Measurements from ENCODE around the gene RB1.

Gene RB1

DNA sequence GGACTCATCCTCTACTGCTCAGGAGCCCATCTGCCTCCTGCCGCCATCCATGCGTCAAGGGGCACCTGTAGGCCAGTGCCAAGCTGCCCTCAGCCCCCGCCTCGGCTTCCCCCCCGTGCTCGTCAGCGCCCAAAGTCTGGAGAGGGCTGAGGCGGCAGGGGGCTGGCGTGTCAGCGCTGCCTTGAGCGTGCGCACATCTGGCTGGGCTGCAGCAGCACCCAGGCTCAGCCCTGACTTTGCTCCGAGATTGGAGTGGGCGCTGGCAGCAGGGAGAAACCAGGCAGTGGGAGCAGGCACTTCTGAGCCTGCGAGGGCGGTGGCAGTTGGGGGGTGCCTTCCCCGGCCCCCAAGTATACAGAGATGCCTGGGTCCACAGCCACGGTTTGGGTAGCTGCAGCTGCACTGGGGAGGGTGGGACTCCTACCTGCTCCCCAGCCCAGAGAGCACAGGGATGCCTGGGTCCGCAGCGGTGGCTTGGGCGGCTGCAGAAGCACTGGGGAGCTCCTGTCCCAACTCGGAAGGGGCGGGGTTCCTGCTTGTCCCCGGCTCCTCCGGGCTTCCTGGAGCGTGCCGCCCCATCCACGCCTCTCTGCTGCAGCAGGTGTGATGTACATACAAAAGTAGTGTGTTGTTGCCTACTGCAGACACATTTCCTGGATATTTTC, 154.2 kb downstream of the RB1 start:
- FAIRE-seq: no peak

DNA sequence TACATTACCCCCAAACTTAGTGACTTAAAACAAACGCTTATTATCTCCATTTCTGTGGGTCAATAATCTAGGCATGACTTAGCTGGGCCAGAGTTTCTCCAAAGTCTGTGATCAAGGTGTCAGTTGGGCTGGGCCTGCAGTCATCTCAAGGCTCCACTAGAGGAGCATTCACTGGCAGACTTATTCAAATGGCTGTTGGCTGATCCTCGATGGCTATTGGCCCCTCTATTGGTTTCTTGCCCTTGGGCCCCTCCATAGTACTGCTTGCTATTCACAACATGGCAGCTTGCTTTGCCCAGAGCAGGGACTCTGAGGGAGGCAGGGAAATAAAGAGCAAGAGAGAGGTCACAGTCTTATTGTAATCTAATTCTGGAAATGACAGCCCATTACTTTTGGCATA, 171.7 kb downstream of the RB1 start:
- no peak for FAIRE-seq

DNA sequence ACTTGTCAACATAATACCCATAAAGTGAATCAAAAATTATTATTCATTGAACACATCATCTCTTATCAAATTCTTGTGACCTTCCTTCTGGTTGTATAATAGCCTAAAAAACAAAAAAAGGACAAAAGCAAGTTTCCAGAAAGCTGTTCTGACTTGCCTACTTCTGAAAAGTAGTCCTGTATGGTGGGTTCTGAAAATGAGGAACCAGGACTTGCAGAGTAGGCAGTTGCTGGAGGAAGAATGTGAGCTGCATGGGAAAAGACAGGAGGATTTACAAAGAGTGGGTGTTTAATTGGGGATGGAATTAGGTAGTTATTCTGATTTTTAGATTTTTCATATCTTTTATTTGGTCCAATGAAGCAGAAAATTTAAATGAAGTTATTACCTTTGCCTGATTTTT, 172.7 kb downstream of the RB1 start:
- FAIRE-seq: no peak

DNA sequence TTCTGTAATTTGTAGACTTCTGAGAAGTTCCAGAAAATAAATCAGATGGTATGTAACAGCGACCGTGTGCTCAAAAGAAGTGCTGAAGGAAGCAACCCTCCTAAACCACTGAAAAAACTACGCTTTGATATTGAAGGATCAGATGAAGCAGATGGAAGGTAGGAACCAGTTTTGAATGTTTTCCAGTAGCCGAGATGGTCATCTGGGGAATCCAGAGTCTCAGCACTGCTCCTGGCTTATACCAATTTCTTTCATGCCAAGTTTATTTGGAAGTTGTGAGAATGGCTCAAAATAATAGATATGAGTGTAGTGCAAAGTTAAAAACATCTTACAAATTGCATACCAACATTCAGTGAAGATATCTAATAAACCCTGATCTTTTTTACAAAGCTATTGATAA, 173.1 kb downstream of the RB1 start:
- no peak for FAIRE-seq

DNA sequence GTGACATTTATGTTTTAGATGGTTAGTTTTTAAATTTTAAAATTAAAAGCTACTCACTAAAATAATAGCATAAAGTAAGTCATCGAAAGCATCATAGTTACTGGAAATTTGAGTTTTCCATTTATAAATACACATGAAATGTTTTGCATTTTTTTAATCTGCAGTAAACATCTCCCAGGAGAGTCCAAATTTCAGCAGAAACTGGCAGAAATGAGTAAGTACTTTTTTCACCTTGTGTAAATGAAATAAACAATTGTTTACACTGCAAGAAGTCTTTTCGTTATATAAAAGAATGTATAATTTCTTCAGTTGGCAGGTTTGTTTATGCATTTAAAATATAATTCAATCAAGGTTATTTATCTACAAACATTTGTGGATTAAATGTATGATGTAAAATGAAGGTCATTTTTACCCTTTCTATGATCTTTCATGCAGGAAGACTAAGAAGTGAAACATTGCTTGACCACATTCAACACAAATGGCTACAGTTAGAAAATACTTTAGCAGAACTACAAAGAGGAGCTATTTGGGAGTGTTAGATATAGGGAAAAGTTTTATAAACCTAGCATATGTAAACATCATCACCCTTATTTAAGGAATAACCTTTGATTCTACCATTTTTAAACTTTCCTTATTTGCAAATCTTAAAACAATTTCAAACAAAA, 173.8 kb downstream of the RB1 start:
- FAIRE-seq: peak; percentile 56

DNA sequence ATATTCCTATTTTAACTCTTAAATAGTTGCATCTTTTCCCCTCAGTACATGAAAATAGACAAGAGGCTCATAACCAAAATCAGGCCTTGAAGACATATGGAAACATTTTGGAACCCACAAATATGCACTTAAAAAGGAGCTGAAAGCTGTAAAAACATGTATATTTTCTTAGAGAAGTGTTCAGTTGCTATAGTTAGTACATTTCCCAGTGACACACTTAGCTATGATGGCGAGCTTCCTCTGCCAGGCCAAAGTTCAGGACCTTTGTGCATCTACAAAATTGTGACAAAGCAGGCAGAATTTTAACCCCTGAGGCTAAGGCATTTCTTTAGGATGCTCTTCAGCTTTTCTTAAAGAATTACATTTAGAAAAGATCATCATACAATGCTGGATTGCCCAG, 174.8 kb downstream of the RB1 start:
- no peak for FAIRE-seq

DNA sequence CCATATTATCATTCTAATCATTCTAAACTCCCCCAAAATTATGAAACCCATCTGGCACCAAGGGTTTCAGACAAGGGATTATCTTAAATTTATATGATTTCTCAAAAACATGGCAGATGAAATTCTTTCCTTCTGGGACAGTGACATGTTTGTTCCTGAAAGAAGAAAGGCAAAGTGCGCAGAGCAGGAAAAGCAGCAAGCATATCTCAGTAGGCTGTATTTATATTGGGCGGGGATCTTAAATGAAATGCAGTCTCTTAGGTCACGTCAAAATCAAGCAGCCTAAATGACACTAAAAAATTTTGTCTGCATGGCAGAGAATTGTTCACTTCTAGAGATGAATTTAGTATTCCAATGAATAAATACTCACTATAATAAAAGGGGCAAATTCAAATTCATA, 180.0 kb downstream of the RB1 start:
- no peak for FAIRE-seq

DNA sequence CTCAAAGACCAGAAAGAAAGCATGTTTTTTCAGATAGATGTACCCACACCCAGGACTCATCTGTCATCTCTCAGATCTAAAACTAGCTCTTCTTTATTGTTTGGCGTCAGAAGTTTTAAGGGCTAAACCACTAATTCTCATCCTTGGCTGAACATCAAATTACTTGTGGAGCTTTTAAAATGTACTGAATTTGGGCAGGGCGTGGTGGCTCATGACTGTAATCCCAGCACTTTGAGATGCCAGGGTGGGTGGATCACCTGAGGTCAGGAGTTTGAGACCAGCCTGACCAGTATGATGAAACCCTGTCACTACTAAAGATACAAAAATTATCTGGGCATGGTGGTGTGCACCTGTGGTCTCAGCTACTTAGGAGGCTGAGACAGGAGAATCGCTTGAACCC, 181.9 kb downstream of the RB1 start:
- no peak for FAIRE-seq

DNA sequence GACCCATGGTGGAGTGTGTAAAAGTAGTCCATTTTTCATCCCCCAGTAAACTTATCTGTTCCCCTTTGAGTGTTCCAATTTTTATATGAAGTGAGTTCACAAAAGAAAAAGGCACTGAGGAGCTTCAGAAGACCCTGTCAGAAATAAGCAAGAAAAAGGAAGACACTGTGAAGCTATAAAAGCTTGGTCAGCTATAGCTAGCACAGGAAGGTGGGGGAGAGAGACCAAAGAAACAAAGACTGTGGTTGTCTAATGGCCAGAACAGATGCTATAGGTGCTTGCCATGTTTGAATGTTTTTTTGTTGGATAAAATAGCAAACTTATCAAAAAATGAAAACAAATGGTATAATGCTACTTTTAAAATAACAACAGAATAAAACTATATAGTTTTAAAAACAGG, 182.8 kb downstream of the RB1 start:
- FAIRE-seq: no peak

DNA sequence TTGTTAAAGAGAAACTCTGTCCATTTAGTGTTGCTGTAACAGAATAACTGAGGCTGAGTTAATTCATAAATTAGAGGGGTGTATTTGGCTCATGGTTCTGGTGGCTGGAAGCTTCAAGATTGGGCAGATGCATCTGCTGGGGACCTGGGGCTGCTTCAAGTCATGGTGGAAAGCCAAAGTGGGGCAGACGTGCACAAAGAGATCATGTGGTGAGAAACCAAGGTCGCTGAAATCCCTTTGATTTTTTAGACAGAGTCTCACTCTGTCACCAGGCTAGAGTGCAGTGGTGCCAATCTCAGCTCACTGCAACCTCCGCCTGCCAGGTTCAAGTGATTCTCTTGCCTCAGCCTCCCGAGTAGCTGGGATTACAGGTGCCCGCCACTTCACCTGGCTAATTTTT, 183.3 kb downstream of the RB1 start:
- FAIRE-seq: no peak

DNA sequence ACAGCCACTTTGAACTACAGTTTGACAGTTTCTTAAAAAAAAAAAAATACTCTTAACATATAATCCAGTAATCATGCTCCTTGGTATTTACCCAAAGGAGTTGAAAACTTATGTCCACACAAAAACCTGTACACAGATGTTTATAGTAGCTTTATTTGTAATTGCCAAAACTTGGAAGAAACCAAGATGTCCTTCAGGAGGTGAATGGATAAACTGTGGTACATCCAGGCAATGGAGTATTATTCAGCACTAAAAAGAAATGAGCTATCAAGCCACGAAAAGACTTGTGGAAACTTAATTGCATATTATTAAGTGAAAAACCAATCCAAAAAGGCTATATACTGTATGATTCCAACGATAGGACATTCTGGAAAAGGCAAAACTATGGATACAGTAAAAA, 184.4 kb downstream of the RB1 start:
- no peak for FAIRE-seq

DNA sequence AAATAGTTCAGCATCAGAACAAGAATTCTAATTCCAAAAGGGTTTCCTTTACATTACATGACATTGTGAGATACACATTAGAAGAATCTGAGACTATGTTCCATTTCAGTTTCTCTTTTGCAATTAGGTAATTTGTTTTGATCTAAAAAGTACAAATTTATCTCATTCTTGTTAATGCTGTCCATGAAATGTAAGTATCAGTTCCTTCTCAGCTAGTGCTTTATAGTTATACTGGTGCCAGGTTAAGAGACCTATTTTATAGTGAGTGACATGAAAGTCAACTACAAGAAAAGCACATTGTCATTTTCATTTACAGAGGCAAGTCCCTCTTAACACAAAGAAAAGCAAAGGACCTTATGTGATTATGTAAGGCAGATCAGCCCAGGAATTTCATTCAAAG, 185.4 kb downstream of the RB1 start:
- FAIRE-seq: no peak

DNA sequence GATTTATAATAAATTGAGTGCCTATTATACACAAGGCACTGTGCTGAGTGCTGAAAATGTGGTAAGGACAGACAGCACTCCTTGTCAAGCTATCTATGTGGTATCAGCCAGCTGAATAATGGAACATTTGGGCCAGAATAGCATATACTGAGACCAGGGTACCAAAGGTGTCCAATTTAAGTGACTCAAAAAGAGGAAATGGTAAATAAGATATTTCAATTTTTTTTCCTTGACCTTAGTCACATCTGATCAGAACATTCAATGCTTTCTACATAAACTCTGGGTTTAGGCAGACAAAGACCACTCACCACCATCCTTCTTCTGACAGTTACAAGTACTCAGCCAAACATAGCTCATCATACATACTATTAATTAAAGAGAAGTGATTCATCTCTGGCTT, 186.1 kb downstream of the RB1 start:
- FAIRE-seq: no peak

DNA sequence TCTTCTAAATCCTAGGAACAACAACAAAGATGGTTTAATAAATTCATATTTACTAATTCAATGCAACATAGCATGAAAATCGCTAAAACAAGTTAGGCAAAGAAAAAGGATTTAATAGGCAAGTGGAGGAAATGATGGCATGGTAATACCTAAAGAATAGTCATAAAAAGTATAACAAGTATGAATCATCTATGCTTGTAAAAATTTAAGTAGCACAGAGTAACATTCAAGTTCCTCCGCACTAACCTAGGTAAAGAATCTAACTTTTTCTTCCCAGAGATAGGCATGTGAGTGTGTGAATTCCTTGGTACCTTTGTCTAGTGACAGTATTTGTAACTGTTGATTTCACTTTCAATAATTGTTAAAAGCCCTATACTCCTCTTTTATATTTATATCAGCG, 186.7 kb downstream of the RB1 start:
- no peak for FAIRE-seq

DNA sequence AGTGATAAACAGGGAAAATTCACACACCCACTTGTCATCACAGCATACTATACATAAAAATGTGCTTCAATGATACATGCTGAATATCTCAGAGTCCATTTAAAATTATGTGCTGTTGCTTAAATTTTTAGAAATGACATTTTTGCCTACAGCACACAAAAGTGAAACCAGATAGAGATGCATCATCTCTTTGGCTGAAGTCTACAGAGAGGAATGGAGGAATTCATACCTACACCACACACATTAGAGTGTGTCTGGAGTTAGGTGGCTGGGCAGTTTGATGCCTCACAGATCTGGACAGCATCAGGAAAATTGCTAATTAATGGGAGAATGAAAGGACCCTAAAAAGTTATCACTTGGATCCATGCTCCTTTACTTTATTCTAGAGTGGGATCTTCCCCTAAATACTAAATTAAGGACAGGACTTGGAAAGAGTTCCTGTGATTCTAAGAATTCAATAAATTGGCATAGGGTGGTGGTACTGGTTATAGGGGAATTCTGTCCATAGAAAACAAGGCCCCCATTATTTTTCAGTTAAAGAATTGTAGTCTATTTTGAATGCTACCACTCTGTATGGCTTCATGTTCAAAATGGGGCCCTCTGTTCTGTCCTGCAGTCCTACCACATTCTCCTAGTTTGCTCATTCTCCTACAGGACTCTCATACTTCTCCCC, 188.0 kb downstream of the RB1 start:
- no peak for FAIRE-seq

DNA sequence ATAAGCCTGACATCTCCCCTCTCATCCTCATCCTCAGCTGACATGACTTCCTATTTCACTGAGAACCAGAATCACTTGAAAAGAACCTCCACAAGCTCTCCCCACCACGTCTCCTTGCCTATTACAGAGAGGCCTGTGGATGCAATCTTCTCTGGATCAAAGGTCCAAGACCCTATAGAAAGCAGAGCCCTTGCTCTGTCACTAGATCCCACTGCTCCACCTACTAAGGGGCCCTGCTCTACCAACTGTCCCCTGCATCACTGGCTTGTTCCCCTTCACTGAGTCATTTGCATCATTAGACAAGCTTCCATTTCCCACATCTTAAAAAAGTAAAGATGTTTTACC, 188.5 kb downstream of the RB1 start:
- FAIRE-seq: no peak

DNA sequence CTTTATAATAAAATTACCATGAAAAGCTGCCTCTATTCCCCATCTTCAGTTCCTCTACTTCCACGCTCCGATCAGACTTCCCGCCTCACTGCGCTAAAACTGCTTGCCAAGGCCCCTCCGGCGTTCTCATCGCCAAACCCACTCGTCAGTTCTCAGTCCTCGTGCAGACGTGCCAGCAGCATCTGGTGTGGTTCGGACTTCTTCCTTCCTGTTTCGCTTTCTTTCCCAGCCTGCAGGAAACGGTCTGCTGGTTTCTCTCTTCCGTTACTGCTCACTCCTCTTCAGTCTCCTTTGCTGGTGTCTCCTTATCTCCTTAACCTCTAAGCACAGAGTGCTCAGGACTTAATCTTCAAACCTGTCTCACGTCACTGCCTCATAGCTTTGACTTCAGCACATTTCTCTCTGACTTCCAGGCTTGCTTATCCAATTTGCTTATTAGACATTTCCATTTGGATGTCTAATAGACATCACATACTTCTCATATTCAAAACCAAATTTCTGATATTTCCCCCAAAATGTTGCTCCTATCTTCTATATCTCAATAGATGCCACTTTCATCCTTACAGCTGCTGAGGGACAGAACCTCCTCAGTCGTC, 189.0 kb downstream of the RB1 start:
- no peak for FAIRE-seq

DNA sequence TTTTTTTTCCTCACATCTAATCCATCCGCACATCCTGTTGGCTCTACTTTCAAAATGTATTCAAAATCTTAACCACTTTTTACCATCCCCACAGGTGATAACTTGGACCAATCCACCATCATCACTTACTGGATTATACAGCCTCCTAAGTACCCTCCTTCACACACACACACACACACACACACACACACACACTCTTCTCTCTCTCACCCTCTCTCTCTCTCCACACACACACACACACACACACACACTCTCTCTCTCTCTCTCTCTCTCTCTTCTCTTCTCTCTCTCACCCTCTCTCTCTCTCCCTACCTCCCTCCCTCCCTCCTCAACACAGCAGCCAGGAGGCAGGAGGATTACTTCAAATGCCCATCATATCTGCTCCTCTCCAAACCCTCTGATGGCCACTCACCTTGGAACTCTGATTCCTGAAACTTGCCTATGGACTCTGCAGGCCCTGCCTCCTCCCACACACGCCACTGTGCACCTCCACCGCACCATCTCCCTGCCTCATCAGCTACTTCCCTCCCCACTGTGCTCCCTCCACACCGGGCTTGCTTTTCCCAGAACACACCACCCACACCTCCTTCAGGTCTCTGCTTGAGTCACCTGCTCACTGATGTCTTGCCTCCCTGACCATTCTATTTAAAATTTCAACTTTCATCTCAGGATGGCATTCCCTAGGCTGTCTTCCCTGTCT, 189.7 kb downstream of the RB1 start:
- FAIRE-seq: no peak

DNA sequence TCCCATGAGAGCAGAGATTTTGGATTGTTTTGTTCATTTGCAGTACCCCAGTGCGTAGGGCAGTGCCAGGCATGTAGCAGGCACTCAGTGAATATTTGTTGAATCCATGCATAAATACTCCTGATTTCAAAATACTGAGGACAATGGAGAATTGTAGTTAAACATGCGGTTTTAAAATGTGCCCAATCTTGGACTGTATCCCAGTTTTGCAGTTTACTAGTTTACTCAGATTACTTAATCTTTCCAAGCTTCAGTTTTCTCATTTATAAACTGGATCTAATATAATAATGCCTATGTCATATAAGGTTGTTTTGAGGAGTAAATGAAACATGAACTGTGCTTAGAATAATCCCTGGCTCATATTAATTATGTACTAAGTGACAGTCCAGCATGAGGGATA, 190.3 kb downstream of the RB1 start:
- FAIRE-seq: no peak

DNA sequence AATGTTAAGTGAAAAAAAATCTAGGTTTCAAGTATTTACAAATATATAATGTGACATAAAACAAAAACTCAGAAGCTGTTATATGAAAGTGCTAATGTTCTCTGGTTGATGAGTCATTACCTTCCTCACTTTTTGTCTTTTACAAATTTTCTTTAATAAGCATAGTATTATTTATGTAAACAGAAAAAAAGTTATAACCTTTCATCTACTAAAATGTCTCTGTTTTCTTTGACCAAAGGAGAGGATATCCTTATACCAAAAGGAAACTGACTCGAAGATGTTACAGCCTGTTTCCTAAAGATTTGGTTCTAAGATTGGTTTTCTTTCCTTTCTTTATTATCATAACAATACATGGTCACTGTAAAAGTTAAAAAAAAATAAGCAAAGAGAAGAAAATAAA, 191.3 kb downstream of the RB1 start:
- no peak for FAIRE-seq

DNA sequence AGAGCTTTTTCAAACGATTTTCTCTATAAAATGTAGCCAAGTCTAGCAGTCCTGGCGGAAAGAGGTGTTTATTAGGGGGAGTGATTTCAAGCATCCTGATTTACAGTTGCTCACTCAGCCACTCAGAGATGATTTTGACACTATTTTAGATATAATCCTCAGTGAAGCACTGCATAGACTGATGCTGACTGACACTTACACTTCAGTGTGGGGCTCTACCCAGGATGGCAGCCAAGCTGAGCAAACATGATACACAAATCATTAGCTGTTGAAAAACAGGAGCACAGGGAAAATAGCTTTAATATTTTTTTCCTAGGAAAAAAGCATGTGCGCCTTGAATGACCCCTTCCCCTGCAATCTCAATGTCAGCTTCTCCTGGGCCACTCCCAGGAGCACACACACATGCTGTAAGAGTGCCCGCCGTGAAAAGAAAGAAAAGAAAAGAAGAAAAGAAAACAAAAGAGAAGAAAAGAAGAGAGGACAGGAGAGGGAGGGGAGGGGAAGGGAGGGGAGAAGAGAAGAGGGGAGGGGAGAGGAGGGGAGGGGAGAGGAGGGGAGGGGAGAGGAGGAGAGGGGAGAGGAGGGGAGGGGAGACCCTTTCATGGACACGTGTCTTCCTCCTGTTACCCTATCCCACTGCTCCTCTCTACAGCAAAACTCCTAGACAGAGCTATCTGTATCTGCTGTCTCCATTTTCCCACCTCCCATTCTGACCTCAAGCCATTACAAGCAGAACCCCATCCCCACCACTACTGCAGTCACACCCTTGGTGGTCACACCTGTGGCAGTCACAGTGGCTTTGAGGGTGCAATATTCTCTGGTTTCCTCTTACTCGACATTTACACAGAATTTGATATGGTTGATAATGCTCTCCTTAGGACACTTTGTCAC, 193.0 kb downstream of the RB1 start:
- FAIRE-seq: no peak

DNA sequence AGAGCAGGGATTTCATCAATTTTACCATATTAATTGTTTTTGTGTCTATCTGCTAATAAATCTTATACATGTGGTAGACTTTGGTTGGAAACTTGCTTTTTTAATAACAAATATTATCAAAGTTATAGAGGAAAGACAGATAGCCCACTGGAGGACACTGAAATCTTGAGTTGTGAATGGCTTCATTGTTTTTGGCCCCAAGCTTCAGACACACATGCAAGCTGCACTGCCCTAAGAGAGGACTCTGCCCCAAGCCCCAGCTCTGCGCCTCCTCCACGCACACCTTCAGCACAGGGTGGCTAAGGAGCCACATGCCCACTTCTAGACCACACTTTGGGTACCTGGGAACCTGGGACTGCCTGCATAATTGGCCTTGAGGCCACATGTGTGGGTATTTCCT, 194.1 kb downstream of the RB1 start:
- no peak for FAIRE-seq

Measured in A204.1 (cell line).